Measurements from ENCODE around the gene PPP1R12C.

PPP1R12C gene

GRCh38 chr19:55146078-55146704 lies 28.8 kb upstream of the PPP1R12C start:
- DNase-seq, result no peak

- no peak for DNase-seq
These were observed 27.8 kb upstream of the PPP1R12C start for GRCh38 chr19:55145232-55145631.

- no peak for DNase-seq
These were observed 24.3 kb upstream of the PPP1R12C start for GRCh38 chr19:55141696-55142095.

- no peak for DNase-seq
These were observed 20.5 kb upstream of the PPP1R12C start for GRCh38 chr19:55137915-55138314.

- no peak for DNase-seq
These were observed 19.1 kb upstream of the PPP1R12C start for GRCh38 chr19:55136399-55137102.

GRCh38 chr19:55134736-55135135 lies 17.3 kb upstream of the PPP1R12C start:
- no peak for DNase-seq

GRCh38 chr19:55133639-55134444 lies 16.4 kb upstream of the PPP1R12C start:
- DNase-seq, result no peak

- DNase-seq, result no peak
These were observed 15.2 kb upstream of the PPP1R12C start for GRCh38 chr19:55132453-55133129.

- no peak for DNase-seq
These were observed 14.0 kb upstream of the PPP1R12C start for GRCh38 chr19:55131421-55131820.

- peak; percentile 32 for DNase-seq
These were observed 1.6 kb upstream of the PPP1R12C start for GRCh38 chr19:55119053-55119452.

- DNase-seq, result no peak
These were observed 1.1 kb upstream of the PPP1R12C start for GRCh38 chr19:55118401-55118991.

- peak; percentile 96 for DNase-seq
These were observed 390 bp upstream of the PPP1R12C start for GRCh38 chr19:55117663-55118391.

GRCh38 chr19:55116232-55116858 lies 1.1 kb downstream of the PPP1R12C start:
- peak; percentile 41 for DNase-seq

- DNase-seq, result peak; percentile 23
These were observed 1.9 kb downstream of the PPP1R12C start for GRCh38 chr19:55115446-55116065.

GRCh38 chr19:55114566-55115145 lies 2.8 kb downstream of the PPP1R12C start:
- no peak for DNase-seq

- DNase-seq, result no peak
These were observed 3.8 kb downstream of the PPP1R12C start for GRCh38 chr19:55113570-55114039.

- no peak for DNase-seq
These were observed 4.5 kb downstream of the PPP1R12C start for GRCh38 chr19:55112777-55113569.

- no peak for DNase-seq
These were observed 5.1 kb downstream of the PPP1R12C start for GRCh38 chr19:55112246-55112776.

GRCh38 chr19:55111238-55111831 lies 6.1 kb downstream of the PPP1R12C start:
- DNase-seq, result no peak

All from central memory CD4-positive, alpha-beta T cell (primary cell).